Stimulated activated CD4-positive, alpha-beta T cell treated with anti-CD3 and anti-CD28 coated beads, Interleukin-12 subunit alpha, Interleukin-12 subunit beta, amount 100 ng/mL, for 4 hours (primary cell): Measurements from ENCODE around the gene SERINC5.
A peak's percentile ranks its signal among the peaks of the same experiment; 100 is the strongest.
"Not testable (repeated sequence)": the region's sequence is repeated elsewhere in the genome, so short reads cannot be mapped to it uniquely, and the experiment has no call there.

Experiments used
- DNase-seq: peaks from one replicate; pipeline ENCODE4 v3.0.0-alpha.2; 2020

SERINC5 gene

DNA sequence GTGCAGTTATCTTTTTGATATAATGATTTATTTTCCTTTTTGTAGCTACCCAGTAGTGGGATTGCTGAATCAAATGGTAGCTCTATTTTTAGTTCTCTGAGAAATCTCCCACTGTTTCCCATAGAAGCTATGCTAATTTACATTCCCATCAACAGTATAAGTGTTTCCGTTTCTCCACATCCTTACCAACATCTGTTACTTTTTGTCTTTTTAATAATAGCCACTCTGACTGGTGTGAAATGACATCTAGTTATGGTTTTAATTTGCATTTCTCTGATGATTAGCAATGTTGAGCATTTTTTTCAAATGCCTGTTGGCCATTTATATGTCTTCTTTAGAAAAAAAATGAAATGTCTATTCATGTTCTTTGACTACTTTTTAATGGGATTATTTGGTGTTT is 94.7 kb downstream of the SERINC5 start:
- DNase-seq: no peak

DNA sequence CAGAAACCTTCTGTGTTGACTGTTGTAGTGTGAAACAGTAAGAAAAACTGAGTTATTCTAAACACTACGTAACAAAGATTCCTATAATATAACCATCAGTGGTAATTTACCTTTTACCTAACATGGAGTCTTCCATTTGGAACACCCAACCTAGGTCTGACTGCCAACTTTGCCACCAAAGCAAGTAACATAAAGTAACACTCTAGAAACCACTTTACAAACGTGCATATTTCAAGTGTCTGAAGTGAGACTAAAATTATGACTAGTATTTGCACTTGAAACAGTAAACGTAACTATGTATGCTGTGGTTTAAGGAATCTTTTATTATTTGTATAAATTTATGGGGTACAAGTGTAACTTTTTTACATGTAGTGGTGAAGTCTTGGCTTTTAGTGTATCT is 95.6 kb downstream of the SERINC5 start:
- DNase-seq: no peak

DNA sequence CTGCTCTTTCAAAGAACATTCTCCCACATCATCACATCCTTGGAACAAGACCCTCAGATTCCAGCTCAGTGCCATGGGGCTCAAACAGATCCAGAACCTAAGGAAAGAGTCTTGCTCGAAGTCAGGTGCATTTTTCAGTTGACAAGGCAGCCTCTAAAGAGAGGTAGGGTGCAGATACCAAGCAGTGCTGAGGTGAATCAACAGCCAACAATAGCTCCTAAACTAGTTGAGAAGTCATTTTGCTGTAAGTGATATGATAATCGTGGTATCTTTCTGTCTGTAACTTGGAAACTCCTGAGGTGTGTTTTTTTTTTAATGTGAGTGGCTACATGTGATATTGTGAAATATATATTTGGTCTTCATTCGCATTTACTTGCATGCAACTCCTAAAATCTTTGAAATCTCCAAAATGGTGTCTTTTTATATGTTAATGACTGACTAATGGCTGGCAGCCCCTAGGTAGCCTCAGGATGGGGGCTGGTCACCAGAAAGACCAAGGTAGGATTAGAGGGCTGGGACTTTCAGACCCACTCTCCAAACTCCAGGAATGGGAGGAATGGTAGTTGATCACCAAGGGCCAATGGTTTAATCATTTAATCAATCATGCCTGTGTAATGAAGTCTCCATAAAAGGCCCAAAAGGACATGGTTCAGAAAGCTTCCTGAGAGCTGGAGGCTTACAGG is 96.6 kb downstream of the SERINC5 start:
- DNase-seq: no peak

DNA sequence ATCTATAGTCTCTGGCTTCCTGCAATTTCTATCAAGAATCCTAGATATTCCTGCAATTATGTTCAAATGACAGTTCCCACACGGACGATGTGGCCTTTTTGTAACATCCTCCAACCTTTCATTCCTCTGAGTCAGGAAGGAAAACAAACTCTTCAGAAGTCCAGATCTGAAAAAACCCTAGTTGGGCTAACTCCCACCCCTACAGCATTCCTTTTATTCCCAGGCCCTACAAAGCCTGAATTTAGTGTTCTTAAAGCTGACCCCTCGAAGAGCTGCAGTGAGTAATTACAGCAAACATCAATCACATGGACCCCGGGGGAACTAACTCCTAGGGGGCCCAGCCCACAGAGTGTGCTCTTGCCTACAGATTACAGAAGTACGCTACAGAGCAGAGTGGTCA is 99.7 kb downstream of the SERINC5 start:
- DNase-seq: no peak

DNA sequence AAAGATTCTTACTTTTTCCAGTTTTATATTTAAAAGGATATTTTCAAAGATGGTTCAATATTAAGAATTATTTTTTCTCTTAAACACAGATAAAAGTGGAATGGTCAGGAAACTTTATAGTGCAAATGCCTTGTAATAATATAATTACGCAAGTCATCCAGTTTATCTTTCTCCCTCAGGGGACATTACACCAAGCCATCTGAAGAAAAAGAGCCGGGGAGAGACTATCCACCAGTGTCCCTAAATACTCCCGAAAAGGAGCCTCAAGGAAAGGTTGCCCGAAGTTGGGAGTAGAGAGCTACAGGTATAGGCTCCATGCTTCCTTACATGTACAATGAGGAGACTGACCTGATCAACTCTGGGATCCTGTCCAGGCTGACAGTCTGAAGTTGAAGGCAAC is 101.1 kb downstream of the SERINC5 start:
- no peak for DNase-seq

DNA sequence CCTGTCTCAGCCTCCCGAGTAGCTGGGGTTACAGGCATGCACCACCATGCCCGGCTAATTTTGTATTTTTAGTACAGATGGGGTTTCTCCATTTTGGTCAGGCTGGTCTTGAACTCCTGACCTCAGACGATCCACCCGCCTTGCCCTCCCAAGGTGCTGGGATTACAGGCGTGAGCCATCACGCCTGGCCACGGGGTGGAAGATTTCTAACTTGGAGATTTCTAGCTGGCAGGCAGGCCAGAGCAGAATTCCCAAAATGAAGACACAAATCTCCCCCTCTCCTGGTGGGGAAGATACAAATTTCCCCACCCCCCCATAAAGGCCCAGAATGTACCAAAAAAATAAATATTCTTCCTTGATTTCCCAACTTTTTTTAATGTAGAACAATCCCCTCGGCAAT is 101.6 kb downstream of the SERINC5 start:
- not testable (repeated sequence) for DNase-seq

DNA sequence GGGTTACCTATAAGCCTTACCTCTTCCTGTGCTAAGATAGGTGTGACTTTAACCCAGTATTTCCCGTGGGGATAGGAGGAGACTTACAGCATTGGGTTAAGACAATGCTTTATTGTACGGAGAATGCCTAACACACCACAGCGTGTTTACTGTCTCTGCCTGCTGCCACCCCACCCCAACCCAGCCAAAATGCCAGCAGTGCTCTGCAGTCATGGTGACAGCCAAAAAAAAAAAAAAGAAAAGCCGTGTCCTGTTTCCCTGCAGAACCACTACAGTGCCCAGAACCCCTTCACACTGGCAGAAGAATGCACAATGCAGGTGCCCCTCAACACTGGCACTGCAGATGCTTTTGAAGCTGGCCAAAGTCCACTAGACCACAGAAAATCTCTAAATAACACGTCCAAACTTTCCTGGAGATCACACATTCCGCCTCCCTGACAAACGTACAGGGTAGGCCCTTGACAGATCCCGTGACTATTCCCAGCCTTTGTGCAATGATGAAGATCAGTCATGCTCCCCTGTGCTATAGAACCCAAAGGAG is 102.2 kb downstream of the SERINC5 start:
- no peak for DNase-seq

DNA sequence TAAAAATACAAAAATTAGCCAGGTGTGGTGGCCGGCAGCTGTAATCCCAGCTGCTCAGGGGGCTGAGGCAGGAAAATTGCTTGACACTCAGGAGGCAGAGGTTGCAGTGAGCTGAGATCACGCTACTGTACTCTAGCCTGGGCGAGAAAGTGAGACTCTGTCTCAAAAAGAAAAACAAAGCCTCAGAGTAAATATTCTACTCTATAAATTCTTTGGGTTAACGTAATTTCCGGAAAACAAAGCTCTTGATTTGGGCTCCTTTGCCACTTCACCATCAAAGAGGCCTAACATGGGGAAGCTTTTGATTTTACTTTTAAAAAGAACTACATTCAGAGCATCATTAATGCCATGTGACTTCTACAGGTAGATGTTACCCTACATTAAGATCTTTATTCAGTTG is 103.1 kb downstream of the SERINC5 start:
- no peak for DNase-seq

DNA sequence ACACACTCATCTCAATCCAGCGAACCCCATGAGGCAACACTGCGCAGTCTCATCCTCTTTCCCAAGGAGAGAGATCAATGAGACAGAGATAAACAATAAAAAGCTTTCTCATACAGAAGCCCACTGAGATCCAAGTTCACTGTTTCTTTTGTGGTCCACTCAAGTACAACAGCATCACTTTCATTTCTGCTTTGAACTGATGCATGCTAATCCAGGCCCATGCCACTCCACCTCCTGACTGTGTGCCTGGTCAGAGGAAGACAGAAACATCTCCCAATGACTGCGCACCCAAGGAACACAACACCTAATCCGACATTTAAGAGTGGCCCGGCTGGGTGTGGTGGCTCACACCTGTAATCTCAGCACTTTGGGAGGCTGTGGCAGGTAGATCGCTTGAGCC is 104.0 kb downstream of the SERINC5 start:
- no peak for DNase-seq

DNA sequence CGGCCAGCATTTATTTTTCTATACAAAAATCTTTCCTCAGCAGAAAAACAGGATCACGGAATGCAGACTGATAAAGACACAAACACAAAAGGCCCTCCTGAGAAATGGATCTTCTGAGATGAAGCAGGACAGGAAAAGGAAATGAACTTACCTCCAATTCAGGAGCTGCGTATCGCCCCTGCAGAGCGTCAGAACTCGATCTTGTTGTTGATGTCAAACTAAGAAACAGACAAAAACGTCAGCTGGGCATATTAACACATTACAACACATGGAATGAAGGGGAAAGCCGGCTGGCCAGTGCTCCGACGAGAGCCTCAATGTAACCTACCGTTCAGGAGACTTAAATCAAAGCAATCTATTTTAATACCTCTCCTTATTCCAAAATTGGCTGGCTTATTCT is 105.1 kb downstream of the SERINC5 start:
- no peak for DNase-seq

DNA sequence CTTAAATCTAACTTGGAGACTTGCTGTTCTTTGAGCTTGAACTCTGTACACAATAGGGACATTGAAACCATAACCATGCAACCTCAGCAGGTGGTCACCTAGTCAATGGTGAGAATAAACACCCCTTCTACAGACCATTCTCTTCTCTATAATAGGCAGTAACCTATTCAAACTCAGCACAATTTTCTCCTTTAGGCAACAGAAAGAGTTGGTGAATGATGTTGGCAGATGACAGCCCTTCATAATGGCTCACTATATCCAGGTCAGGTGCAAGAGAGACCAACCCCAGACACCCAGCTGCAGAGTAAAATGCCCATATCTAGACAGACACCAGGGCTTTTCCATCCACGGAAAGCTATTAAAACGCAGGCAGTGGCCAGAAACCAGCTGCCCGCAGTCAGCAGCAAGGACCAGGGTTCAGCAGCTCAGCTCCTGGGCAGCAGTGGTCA is 106.7 kb downstream of the SERINC5 start:
- no peak for DNase-seq

DNA sequence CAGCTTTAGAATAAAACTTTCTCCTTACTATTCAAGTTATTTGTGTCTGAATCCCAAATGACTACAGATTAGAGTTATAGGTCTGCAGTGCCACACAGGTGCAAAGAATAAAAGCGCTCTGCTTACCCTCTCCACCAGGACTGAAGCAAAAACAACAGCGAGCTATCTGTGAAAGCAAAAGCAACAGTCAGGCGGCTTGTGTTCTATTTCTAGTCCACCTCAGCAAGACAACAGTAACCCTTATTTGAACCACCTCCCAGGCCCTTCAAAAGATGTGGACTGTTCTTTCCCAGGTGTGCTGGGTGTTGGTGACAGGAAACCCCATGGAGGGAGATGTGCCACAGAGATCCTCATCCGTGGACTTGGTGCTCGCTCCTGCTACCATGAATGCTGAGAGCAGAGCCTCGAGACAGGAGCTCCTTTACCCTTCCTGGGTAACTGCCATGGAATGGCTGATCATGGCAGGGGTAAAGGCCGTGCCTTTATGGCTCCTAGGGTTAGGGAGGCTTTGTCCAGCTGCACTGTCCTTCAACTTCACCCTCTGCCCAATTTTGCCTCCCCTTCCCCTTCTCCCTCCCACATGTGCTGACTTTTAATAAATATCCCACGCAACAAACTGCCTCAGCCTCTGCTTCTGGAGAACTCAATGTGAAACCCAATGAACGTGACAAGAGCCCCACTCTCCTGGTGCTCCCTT is 108.6 kb downstream of the SERINC5 start:
- DNase-seq: no peak

DNA sequence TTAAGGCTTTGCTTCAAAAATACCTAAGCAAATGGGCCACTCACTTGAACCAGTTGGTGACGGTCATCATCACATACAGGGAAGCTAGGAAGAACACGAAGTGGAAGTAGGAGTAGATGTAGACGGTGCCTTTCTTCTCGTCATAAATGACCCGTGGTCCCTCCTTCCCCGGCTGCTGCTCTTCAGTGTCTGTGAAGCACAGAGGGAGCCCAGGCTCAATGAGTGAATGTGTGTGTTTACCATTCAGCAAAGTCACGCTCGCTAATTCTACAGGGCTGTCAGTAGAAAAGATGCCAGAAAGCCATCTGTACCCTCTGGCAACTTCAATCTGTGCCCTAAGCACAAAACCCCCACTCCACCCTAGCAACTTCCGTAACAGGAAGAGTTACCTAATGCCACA is 109.8 kb downstream of the SERINC5 start:
- no peak for DNase-seq

DNA sequence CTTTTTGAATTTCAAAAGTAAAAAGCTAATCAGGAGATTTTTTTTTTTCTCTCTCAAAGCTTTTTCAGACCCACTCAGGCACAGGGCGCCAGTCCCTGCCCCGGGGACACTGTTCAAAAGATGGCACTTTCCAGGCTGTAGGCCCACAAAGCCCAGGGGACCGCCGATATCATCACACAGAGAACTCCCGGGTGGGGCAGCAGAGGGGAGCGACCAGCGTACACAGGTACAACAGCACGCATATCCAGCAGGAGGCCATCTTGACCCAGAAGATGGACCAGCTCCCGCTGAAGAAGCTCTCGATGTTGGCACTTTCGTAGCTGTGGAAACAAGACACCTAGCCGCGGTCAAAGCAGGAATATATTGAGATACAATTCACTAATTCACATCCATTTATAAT is 112.4 kb downstream of the SERINC5 start:
- DNase-seq: no peak

DNA sequence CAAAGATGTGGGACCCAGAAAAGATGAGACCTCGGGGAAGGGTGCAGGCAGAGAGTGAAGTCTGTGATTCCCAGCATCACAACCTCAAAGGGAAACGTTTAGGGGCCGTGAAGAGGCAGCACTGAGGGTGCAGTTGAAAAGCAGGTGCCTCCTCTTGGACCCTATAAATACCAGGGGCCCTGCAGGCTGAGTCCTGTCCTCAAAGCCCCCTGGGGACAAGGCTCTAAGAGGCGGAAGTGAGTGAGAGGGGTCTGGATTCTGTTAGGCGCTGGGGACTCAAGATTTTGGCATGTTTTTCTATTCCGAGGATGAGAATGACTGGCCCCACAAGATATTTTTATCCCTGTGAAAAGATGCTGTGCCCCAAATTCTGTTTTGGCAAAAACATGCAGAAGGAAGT is 112.9 kb downstream of the SERINC5 start:
- DNase-seq: no peak

DNA sequence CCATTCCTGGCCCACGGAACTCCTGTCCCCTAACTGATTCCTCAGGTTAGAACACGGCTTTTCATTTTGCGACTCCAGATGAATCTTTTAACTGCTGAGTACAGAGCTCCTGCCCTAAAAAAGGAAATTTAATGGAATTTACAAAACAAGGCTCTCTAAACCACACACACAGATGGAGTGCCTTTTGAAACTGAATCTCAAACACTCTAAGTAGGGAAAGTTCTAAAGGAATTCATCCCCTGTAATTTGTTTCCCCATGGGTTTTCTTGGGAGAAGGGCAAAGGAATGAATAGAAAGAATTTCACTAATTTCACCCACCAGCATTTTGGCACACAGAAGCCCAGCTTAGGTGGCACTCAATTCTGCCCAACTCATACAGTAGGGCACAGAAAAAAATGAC is 114.2 kb downstream of the SERINC5 start:
- DNase-seq: no peak

DNA sequence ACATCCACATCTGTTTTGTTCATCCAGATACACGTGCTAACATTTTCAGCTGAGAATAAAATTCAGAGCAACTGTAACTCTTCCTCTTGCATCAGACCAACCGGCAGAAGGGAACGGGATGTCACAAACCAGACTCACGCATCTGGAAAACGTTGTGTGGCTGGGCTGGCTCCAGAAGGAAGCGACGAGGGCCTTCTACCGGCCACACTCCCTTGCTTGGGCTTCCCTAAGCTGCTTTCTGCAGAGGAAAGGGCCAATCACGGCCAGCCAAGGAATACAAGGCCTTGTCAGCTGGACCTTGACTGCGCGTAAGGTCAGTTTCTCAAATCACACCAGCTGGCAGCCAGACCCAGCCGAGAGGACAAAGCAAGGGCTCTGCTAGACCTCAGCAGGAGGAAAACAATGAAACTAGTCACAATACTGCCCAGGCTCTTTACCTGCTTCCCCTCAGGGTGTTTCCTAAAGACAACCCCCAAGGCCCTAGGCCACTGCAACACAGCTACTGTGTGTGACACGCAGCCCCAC is 114.6 kb downstream of the SERINC5 start:
- DNase-seq: no peak

DNA sequence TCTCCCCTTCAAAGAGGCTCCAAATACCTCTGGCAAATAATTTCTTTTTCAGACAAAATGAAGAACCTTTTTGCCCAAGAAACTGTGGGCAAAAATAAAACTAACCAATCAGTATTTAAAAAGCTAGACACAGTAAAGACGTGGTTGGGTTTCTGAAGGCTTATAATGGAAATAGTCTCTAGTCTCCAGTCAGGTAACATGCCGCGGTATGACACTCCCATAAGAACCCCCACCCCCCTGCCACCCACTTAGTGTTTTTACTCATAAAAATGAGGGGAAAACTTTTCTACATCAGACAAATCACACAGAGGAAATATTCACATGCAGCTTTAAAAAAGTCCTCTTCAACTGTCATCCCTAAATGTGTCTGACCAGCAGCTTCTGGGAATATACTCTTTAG is 115.4 kb downstream of the SERINC5 start:
- DNase-seq: peak; percentile 48

DNA sequence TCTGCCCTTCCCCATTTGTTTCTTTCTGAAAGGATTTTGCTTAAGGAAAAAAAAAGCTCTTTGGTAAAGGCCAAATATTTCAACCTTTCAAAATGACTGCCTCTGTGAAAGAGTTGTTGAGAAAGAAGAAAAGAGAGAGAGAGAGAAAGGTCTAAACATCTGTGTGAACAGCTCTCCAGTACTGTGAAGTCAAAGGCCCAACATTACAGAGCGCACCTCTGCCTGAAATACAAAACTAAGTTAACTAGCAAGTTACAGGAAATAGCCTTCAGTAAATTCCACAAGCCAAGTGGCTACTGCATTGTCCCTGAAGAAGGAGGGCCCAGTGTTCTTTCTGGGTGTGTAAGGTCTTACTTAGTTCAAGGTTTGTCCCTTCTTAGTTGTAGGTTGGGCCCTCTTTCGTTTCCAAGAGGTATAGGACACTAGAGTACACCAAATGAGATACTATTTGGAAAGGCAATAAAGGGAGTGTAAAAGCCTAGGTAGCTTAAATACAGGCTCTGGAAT is 116.3 kb downstream of the SERINC5 start:
- DNase-seq: no peak

DNA sequence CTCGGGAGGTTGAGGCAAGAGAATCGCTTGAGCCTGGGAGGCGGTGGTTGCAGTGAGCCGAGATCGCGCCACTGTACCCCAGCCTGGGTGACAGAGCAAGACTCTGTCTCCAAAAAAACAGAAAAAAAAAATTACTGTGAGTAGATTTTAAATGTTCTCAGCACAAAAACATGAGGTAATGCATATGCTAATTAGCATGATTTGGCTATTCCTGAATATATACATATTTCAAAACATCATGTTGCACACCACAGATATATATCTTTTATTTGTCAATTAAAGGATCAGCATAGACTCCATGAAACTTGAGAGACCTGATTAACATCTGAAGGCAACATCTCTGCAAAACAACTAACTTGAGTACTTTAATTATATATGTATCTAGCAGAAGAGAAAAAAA is 117.4 kb downstream of the SERINC5 start:
- DNase-seq: no peak

DNA sequence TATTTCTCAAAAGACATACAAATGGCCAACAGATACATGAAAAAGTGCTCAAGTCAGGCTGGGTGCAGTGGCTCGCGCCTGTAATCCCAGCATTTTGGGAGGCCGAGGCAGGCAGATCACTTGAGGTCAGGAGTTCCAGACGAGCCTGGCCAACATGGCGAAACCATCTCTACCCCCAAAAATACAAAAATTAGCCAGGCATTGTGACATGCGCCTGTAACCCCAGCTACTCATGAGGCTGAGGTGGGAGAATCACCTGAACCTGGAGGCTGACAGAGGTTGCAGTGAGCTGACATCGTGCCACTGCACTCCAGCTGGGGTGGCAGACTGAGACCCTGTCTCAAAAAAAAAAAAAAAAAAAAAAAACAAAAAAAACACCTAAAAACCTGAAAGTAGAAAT is 119.0 kb downstream of the SERINC5 start:
- DNase-seq: not testable (repeated sequence)

DNA sequence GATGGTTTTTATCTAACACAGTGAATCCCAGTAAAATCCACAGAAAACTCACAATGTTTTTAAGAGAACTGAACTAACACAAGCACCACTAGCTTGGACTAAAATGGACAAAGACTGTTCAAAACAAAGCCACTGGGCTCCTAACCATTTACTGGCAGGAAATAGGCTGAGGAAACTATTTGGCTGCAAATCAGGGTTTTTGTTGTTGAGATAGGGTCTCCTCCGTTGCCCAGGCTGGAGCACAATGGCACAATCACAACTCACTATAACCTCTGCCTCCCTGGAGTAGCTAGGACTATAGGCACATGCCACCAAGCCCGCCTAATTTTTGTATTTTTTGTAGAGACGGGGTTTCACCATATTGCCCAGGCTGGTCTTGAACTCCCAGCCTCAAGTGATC is 121.0 kb downstream of the SERINC5 start:
- DNase-seq: no peak

DNA sequence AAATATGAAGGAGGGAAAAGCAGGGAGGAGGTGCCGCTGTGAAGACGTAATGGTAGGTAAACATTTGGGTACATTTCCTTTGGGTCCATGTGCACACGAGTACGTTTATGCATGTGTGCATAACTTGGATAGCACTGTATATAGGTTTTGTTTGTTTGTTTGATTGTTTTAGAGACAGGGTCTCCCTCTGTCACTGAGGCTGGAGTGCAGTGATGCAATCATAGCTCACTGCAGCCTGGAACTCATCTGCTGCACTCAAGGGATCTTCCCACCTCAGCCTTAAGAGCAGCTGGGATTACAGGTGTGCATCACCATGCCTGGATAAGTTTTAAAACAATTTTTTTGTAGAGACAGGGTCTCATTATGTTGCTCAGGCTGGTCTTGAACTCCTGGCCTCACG is 126.7 kb downstream of the SERINC5 start:
- DNase-seq: no peak

DNA sequence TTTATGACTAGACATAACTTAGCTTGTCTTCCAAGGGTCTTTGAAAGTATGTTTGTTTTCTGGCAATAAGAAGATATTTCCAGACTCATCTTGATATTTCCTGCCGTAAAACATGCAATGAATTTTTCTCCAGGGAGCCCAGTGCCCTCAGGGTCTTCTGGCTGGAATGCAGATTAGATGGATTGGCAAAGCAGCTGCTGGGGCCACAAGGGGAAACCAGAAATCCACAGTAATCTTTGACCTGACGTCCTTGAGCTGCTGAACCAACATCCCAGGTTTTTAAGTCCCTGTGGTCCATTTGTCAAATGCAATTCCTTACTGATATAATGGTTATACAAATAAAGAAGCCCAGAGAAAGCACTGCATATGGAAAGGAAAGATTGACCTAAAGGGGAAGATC is 127.7 kb downstream of the SERINC5 start:
- no peak for DNase-seq
